AG08395 (cell line): Measurements from ENCODE around the gene CCR7.
"Not testable (repeated sequence)": the region's sequence is repeated elsewhere in the genome, so short reads cannot be mapped to it uniquely, and the experiment has no call there.

Source experiments
- DNase-seq: peaks from one replicate; pipeline ENCODE4 v3.0.0; 2012; ENCODE audit warnings: mixed read lengths, low spot score

The CCR7 gene

DNA sequence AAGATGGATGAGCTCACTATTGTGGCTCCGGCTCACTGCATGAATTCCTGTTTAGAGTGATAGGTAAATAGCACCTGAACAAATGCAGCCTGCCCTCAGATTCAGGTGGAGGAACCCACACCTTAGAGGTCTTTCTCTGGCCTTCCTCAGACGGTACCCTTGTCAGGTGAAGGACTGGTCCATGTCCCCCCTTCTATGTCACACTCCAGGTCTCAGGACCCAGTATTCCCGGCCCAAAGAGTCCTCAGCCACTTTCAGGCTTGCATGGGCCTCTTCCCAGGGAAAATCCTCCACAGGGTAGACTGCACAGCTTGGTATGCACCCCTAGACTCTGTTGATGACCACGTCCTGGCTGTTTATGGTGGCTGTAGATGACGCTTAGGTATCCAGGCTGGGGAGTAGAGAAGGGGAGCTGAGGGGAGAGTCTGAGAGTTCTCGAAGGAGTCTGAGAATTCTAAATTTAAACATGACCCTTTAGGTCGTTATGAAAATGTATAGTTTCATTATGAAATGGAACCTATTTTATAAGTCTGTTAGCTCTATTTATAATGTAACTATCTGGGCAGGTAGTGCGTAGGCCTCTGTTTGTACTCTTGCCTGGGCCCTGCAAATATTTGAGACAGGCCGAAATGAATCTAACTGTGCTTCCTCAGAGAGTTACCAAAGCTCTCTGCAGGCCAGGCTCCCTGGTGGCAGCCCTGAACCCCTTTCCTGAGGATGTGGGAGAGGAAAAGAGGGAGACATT, 32.5 kb upstream of the CCR7 start:
- DNase-seq: no peak

DNA sequence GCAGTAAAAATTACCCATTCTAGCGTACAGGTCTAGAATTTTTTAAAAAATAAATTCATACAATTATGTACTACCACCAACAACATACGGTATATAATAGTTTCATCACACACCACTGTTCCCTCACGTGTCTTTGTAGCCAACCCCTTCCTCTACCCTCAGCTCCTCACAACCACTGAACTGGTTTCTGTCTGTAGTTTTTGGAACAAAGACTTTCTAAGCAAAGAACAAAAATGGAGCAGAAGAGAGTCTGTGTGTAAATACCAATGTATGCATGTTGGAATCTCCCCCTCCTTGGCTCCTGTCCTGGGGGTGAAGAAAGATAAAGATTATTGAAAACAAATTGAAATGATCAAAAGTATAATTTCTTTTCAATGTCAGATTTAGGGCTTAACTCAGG, 31.9 kb upstream of the CCR7 start:
- no peak for DNase-seq

DNA sequence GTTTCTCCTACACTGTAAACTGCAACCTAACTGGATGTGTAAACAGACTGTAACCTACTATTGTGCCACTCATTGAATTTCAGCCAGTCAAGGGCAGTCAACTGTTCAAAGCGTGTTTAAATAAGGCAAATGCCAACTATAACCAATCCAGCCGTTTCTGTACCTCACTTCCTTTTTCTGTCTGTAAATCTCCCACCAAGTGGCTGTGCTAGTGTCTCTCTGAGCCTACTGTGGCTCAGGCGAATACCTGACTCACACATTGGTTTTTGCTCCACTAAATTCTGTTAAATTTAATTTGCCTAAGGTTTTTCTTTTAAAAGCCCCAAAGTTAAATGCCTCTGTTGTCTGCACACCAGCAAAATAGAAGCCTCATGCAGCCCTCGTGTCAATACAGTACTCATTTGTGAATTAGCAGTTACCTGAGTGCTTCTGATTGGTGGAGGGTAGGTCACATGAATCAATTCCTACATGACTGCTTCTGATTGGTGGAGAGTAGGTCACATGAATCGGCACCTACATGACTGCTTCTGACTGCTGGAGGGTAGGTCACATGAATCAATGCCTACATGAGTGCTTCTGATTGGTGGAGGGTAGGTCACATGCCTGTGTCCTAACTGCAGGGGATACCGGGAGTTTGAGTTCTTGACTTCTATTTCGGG, 31.1 kb upstream of the CCR7 start:
- no peak for DNase-seq

DNA sequence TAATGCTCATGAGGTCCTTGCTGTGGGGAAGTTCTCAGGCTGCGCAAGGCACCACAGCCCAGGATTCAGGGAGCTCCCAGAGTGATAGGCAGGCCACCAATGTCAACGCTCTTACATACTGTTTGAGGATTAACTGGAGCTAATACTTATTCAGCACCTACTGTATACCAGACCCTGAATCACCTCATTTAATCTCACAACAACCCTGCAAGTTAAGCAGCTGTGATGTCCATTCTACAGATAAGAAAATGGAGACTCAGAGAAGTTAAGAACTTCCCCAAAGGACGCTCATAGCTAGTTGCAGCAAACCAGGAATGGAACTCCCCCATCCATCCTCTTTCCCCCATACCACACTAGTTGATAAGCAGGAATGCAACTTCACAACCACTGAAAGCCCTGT, 25.5 kb upstream of the CCR7 start:
- DNase-seq: no peak

DNA sequence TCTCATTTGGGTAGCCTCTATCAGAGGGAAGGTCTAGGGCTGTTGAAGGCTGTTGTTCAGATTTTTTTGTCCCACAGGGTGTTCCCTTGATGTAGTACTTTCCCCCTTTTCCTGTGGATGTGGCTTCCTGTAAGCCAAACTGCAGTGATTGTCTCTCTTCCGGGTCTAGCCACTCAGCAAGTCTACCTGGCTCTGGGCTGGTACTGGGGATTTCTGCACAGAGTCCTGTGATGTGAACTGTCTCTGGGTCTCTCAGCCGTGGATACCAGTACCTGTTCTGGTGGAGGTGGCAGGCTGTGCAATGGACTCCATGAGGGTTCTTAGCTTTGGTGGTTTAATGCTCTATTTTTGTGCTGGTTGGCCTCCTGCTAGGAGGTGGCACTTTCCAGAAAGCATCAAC, 23.3 kb upstream of the CCR7 start:
- no peak for DNase-seq

DNA sequence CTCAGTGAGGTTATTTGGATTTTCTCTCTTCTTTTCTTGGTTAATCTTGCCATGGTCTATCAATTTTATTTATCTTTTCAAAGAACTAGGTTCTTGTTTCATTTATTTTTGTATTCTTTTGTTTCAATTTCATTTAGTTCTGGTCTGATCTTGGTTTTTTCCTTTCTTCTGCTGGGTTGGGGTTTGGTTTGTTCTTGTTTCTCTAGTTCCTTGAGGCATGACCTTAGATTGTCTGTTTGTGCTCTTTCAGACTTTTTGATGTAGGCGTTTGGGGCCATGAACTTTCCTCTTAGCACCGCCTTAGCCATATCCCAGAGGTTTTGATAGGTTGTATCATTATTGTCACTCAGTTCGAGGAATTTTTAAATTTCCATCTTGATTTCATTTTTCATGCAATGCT, 21.0 kb upstream of the CCR7 start:
- DNase-seq: not testable (repeated sequence)

DNA sequence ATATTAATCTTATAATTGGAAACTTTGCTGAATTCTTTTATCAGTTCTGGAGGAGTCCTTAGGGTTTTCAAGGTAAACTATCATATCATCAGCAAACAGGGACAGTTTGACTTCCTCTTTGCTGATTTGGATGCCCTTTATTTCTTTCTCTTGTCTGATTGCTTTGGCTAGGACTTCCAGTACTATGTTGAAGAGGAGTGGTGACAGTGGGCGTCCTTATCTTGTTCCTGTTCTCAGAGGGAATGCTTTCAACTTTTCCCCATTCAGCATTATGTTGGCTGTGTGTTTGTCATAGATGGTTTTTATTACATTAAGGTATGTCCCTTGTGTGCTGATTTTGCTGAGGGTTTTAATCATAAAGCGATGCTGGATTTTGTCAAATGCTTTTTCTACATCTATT, 19.7 kb upstream of the CCR7 start:
- not testable (repeated sequence) for DNase-seq

DNA sequence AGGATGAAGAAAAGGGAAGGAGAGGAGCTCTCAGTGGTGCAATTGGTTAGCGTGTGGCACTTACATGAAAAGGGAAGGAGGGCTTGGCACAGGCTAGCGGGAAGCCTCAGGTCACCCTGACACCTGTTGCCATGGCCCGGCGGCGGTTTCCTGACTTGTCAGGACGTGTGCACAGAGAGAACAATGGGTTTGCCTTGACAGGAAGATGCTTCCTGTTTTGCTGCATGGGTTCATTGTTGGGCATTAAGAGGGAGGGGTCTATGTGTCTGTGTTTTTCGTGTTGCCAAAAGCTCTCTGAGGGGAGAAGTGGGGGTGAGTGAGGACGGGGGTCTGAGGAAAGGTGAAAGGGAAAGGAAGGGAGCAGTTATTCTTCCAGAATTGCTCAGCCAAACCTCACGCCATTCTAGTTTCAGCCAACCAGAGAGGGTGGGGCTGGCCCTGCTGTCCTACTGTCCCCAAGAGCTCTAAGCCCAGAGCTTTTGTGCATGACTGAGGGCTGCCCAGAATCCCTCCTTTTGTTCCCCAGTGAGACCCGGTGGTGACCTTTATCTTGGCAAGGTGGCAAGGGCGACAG, 17.1 kb upstream of the CCR7 start:
- DNase-seq: no peak

DNA sequence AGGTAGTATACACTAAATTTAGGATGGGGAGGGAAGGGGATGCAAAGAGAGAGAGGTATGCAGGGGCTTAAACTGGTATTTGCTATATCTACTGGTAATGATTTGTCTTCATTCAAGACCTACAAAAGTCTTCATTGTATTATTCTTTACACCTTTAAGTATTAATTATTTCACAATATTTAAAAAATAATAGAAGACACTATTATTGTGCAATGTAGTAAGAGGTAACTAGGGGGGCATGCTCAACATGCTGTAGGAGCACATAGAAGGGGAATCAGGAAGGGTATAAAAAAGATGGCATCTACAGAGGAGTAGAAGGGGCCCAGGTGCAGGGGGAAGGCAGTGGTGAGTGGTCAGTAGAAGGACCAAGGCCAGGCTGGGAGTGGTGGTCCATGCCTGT, 14.9 kb upstream of the CCR7 start:
- DNase-seq: no peak

DNA sequence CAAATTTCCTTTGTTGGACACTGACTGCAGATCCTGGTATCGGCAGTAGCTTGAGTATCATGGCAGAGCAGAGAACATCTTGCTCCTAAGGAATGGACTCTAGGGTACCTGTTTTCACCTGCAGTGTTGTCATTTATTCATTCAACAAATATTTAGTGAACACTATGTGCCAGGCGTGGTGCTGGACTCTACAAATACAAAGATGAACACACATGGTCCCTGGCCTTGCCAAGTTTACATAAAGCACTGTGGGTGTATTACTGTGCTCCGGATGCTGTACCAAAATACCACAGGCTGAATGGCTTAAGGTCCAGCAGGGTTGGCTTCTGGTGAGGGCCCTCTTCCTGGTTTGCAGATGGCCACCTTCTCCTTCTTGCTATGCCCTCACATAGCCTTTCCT, 14.2 kb upstream of the CCR7 start:
- DNase-seq: no peak

DNA sequence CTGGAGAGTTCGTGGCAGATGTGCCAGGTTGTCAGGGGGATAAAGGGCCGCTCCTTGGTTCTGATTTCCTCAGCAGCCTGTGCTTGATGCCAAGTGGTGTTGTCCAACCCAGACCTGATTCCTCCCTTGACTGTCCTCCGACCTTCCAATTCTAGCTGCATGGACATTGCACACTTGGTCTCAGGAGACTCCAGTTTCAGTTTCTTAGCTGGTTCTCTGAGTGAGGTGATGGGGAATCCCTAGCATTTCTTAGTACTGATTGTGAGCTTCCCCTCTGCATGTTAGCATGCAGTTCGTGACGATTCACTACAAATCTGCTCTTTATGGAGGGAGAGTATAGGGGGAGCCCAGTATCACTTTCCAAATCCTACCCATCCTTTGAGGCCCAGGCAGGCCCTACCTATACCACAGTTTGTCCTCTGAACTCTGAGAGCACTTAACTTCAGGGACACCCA, 12.4 kb upstream of the CCR7 start:
- no peak for DNase-seq

DNA sequence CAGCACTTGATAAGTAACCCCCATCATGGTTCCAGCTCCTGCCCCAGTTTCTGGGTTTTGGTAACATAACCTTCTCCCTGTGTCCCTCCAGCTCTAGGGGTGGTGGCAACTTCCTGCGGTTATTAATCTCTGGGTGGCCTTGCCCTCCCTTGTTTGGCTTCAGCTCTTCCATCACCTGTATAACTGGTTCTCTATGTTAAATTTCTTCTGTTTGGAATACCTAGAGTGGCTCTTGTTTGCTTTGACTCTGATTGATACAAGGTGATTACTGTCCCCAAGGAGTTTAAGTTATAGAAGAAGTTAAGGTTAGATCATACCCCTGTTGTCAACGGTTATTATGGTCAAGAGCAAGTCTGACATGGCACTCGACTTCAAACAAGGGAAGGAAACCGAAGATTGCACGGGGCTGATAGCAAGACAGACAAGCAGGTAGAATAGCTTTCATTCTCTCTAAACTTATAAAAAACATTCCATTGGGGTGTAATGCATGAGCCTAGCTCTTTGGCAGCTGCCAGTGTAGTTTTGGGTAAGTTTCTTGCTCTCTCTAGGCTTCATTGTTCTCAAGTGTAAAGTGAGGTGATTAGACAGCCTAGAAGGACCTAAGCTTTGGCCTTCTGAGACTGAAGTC, 11.0 kb upstream of the CCR7 start:
- DNase-seq: no peak

DNA sequence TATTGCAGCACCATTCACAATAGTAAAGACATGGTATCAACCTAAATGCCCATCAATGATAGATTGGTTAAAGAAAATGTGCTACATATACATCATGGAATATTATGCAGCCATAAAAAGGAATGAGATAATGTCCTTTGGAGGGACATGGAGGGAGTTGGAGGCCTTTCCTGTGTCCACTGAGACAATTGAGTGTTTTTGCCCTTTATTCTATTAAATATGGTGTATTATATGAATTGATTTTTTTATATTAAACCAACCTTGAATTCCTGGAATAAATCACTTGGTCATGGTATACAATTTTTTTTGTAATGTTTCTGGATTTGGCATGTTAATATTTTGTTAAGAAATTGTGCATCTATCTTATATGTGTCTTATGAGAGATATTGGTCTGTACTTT, 9.0 kb upstream of the CCR7 start:
- no peak for DNase-seq

DNA sequence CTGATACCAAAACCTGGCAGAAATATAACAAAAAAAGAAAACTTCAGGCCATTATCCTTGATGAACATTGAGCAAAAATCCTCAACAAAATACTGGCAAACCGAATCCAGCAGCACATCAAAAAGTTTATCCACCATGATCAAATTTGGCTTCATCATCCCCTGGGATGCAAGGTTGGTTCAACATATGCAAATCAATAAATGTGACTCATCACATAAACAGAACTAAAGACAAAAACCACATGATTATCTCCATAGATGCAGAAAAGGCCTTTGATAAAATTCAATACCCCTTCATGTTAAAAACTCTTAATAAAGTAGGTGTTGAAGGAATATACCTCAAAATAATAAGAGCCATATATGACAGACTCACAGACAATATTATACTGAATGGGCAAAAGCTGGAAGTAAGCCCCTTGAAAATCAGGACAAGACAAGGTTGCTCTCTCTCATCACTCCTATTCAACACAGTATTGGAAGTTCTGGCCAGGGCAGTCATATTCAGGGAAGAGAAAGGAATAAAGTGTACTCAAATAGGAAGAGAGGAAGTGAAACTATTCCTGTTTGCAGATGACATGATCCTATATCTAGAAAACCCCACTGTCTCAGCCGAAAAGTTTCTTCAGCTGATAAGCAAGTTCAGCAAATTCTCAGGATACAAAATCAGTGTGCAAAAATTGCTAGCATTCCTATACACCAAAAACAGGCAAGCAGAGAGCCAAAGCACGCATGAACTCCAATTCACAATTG, 7.1 kb upstream of the CCR7 start:
- not testable (repeated sequence) for DNase-seq

DNA sequence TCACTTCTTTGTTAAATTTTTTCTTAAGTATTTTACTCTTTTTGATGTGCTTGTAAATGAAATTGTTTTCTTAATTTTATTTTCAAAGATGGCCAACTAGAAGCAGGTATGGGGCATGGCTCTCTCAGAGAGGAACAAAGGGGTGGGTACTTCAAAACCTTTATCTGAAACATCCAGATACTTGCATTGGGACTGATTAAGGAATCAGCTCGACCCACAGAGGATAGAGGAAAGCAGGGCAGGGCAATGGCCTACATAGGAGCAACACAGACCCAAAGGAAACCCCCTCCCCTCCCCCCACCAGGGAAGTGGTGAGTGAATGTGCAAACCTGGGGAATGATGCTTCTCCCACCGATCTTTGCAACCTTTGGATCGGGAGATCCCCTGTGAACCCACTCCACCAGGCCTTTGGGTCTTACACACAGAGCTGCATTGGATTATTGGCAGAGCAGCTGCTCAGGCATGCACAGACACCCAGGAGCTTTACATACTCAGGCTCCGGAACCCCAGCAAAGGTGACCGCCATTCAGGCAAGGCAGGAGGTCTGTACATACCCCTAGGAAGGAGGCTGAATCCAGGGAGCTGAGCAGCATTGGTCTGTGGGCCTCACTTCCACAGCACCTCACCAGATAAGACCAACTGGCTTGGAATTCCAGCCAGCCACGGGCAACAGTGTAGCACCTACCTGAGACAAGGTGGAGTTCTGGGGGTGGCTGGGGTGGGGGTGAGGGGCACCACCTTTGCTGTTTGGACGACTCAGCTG, 3.0 kb upstream of the CCR7 start:
- DNase-seq: no peak

DNA sequence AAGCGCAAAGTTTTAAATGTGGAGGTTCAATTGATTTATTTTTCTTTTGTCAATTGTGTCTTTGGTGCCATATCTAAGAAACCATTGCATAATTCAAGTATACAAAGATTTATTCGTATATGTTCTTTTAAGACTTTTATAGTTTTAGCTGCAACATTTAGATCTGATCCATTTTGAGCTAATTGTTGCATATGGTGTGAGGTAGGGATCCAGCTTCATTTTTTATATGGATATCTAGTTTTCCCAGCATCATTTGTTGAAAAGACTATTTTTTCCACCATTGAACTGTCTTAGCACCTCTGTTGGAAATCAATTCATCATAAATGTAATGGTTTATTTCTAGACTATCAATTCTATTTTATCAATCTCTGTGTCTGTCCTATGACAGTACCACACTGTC, 2.1 kb upstream of the CCR7 start:
- no peak for DNase-seq

DNA sequence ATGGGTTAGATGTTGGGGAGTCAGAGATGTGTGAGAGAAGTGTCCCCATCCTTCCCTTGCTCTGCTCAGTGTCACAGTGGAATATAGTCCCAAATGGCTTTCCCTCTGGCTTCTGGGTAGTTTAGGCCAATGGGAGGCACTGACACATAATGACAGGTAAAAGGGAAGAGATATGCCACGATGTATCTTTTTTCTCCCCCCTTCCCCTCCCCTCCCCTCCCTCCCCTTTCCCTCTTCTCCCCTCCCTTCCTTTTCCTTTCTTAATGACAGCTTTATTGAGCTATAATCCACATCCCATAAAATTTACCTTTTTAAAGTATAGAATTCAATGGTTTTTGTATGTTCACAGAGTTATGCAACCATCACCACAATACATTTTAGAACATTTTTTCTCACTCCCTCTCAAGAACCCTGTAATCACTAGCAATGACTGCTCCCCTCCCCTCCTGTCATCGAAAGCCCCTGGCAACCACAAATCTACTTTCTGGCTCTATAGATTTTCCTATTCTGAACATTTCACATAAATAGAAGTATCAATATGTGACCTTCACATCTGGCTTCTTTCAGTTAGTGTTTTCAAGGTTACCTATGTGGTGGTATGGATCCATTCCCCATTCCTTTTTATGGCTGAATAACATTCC, 617 bp upstream of the CCR7 start:
- DNase-seq: no peak

DNA sequence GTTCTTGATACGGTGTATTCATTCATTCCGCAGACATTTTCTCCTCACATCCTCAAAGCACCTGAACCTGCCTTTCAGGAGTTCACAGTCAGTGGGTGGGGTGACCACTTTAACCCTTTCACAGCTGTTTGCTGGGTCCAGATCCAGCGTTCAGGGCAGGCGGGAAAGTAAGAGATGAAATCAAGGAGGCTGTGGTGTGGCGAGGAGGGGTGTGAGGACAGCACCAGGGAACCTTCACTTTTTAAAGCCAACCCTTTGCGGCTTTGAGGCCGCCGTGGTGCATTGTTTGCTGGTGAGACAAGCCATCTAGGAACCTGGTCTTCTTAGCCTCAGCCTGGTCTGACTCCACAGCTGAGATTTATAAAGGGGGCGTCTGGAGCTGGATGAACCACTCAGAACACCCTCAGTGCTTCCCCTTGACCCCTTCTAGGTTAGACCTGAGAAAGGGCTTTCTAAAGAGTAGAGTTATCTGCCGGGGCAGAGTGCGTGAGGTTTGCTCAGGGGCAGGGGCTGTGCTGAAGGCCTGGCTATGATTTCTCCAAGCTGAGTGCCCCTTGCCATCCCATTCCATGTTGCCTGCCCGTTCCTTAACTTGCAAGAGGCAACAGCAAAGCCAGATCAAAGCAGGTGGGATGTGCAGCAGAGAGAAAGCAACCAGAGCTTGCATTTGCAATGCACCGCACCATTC, 933 bp downstream of the CCR7 start:
- no peak for DNase-seq

DNA sequence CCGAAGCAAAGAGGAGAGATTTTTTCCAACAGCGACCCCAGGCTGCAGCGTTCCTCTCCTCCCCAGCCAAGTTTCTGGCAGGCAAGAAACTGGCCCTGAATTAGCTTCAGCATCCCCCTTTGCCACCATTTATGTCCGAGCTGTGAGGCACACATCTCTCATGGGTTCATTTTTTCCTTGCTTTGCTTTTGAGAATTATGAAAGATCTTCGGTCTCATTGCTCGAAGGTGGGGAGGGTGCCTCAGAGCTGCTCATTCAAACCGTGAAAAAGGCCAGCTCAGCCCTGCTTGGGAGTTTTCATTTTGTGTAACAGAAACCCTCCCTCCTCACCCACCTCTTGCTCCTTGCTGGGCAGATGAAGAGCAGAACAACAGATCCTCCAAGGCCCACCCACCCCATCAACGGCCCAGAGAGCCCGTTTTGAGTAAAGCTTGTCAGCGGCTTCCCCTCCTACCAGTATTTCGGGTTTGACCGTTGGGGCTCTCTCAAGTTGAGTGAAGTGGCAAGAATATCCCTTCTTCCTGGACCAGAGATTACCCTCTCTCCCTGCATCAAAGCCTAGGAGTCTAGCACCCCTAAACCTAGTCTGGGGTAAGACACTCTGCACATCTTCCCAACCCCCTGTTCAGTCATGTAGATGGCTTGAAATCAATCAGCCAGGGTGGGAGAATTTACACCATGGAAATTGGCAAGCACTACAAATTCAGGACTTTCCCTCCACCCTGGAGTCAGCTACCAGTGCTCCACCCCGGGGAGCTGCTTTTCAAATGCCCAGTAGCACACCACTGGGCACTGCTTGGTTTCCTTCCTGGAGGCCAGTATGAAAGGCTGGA, 1.8 kb downstream of the CCR7 start:
- no peak for DNase-seq

DNA sequence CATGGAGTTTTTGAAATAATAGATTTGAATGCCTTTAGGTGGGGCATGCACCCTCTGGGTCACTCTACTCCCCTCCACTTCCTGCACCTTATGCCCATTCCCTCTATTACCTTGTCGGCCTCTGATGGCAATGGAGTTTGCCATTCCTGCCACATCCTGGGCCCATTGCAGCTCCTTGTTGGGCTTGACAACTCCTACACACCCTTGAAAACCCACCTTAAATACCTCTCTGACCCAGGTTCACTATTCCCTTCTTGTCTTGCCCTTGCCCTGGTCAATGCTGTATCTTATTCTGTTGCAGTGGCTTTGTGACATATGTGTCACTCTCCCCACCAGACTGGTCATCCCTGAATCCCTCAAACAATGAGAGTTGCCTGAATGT, 2.4 kb downstream of the CCR7 start:
- no peak for DNase-seq
